GM18526 (cell line): ENCODE results near the gene STAT5A.

Source experiments
- POLR2A ChIP-seq: IDR thresholded peaks from 3 replicates; pipeline ENCODE4 v1.6.1; 2011; ENCODE audit not compliant: insufficient read length; ENCODE audit errors: extremely low read depth

Gene STAT5A

GRCh38 chr17:42287977-42288802 lies at the start of gene STAT5A:
TSS of gene STAT5A (plus strand) at chr17:42288498. CDS start at chr17:42289412, 914 bp downstream.
- no peak for TF ChIP-seq POLR2A

GRCh38 chr17:42240201-42240600 lies 48.1 kb upstream of the STAT5A start:
- TF ChIP-seq POLR2A, result no peak

- no peak for TF ChIP-seq POLR2A
Measured at GRCh38 chr17:42241871-42242270, 46.4 kb upstream of the STAT5A start.

- no peak for TF ChIP-seq POLR2A
Measured at GRCh38 chr17:42243493-42243982, 44.8 kb upstream of the STAT5A start.

GRCh38 chr17:42246515-42246914 lies 41.8 kb upstream of the STAT5A start:
- TF ChIP-seq POLR2A, result no peak

- TF ChIP-seq POLR2A, result no peak
Measured at GRCh38 chr17:42247734-42248133, 40.6 kb upstream of the STAT5A start.

GRCh38 chr17:42248351-42249179 lies 39.7 kb upstream of the STAT5A start:
- TF ChIP-seq POLR2A, result peak; percentile 40

GRCh38 chr17:42249681-42250446 lies 38.4 kb upstream of the STAT5A start:
- no peak for TF ChIP-seq POLR2A

- no peak for TF ChIP-seq POLR2A
Measured at GRCh38 chr17:42251115-42251514, 37.2 kb upstream of the STAT5A start.

- no peak for TF ChIP-seq POLR2A
Measured at GRCh38 chr17:42252597-42253550, 35.4 kb upstream of the STAT5A start.

- no peak for TF ChIP-seq POLR2A
Measured at GRCh38 chr17:42253578-42253977, 34.7 kb upstream of the STAT5A start.

- TF ChIP-seq POLR2A, result no peak
Measured at GRCh38 chr17:42255445-42255844, 32.9 kb upstream of the STAT5A start.

GRCh38 chr17:42260318-42260717 lies 28.0 kb upstream of the STAT5A start:
- TF ChIP-seq POLR2A, result no peak

- no peak for TF ChIP-seq POLR2A
Measured at GRCh38 chr17:42266462-42266861, 21.8 kb upstream of the STAT5A start.
